Pancreas (tissue), 10 donors: ENCODE data around the gene VIP. TPM values are rescaled to one million over a fixed set of nuclear protein-coding genes. Genes with fewer than 3 reads are reported as not detected.

Experiments used
- ATAC-seq, 4 donors: fragments of 200-7000 bp; cut with Tn5 transposase; one replicate each; pipeline versions ENCODE4 v1.8.0 to v1.9.1; 2020; ENCODE audit warnings: mild to moderate bottlenecking in 4 of 4, moderate library complexity in 4 of 4
- DNase-seq, 6 donors: peaks; one replicate each; pipeline ENCODE4 v3.0.0-alpha.2; 2020
- FAIRE-seq: peaks from 2 replicates; lab custom pipeline; 2012; peaks lifted over from hg19 to GRCh38; lab: Jason Lieb, UNC
- H3K27ac ChIP-seq, 4 donors: fragments of 200-600 bp; sonication (generic); 1 replicate in 3 of 4; 2 replicates in 1 of 4; pipeline versions ENCODE4 v1.5.0 to v1.8.0; 2020
- H3K27me3 ChIP-seq, 4 donors: fragments of 200-600 bp; one replicate each; pipeline ENCODE4 v1.8.0; 2021
- H3K36me3 ChIP-seq, 3 donors: fragments of 200-600 bp; sonication (generic) in 1 of 3; one replicate each; pipeline versions ENCODE4 v1.5.0 to v1.8.0; 2020 to 2021
- H3K4me1 ChIP-seq, 3 donors: fragments of 200-600 bp; one replicate each; pipeline ENCODE4 v1.8.0; 2021
- H3K4me3 ChIP-seq, 4 donors: fragments of 200-600 bp; sonication (generic) in 2 of 4; one replicate each; pipeline versions ENCODE4 v1.5.0 to v1.8.0; 2020 to 2021
- H3K9me3 ChIP-seq, 4 donors: fragments of 200-600 bp; one replicate each; pipeline ENCODE4 v1.8.0; 2021
- CTCF ChIP-seq, 4 donors: fragments of 200-600 bp; sonication (generic) in 3 of 4; IDR thresholded peaks; one replicate each; pipeline versions ENCODE4 v1.5.0 to v1.8.0; 2021; ENCODE audit warnings: antibody characterized with exemption in 4 of 4
- WGBS, 2 donors: extraction: QIAGEN DNeasy Blood & Tissue Kit; methylation state at CpG; one replicate each; pipeline ENCODE4 v1.1.7; 2013; 5-methylcytosine and 5-hydroxymethylcytosine counted together
- intact Hi-C, 3 donors: fragments of 100-400 bp; cut with DNase I; formaldehyde crosslinking; loops; one replicate each; pipeline versions ENCODE4 v1.11.1 to v1.14.2; 2022
- polyA plus RNA-seq, 2 donors: library from polyadenylated mRNA; stranded (reverse); fragments of 200-250 nt; gene quantifications; one replicate each; pipeline ENCODE4 v1.2.3, GENCODE V29; 2013
- total RNA-seq, 6 donors: library from RNA; stranded (reverse); fragmentation: NEBNext Ultra II Directional in 4 of 6; extraction: Animal tissue kit (Norgen Biotek cat#: 25700) in 4 of 6; gene quantifications; one replicate each; pipeline versions ENCODE4 v1.2.1 to v1.2.4, GENCODE V29; 2021 to 2023
- donor health status: healthy with polysubstance abuse.
- donor health status: DM: no; HTN: no; CAD: no; lungs with moderate emphysema.
- donor health status: DM: no; HTN: no; CAD: no.
- donor health status: control.
- donor health status: control.
- donor health status: Bipolar disorder and iron deficiency.
- donor health status: DM: yes; HTN: yes; CAD: no.
- donor health status: DM: no; HTN: no; CAD: no.
- donor health status: DM: no; HTN: no; CAD: no.
- donor health status: DM: yes; HTN: yes; CAD: no.

VIP gene
- total and polyA plus RNA-seq, 8 donors: 0.12 to 28.1 (median 1.7) TPM; not detected in 1

GRCh38 chr6:152748843-152749242 is 1.8 kb upstream of the VIP start:
- WGBS, 2 donors: 25 to 29% methylated on average over 1 of the region's 1 CpG
- DNase-seq: no peak
- FAIRE-seq: no peak

GRCh38 chr6:152749336-152749735 is 1.3 kb upstream of the VIP start:
- Histone ChIP-seq H3K27me3 (no peaks in the 10 kb centered on the region), H3K9me3 (no peaks in the 10 kb centered on the region), H3K27ac (no peak overlapping the region), H3K4me1 (no peaks in the 10 kb centered on the region), H3K4me3 (no peak overlapping the region), H3K36me3 (no peaks in the 10 kb centered on the region)
- WGBS, 2 donors: 49 to 52% methylated on average over 1 of the region's 1 CpG
- no peak for DNase-seq
- no peak for TF ChIP-seq CTCF (IDR thresholded peaks at IDR 0.05)
- ATAC-seq: no peak
- no peak for FAIRE-seq
- intact Hi-C loops: no loop called here

More at GRCh38 chr6:152748843-152749242, 1.8 kb upstream of the VIP start:
- no peaks in the 10 kb centered on the region for H3K36me3 ChIP-seq
- H3K27me3 ChIP-seq: no peaks in the 10 kb centered on the region
- no peaks in the 10 kb centered on the region for H3K4me1 ChIP-seq
- intact Hi-C loops: no loop called here
- no peak for TF ChIP-seq CTCF (IDR thresholded peaks at IDR 0.05)
- no peak for ATAC-seq
- no peak overlapping the region for H3K4me3 ChIP-seq
- no peaks in the 10 kb centered on the region for H3K9me3 ChIP-seq
- no peak overlapping the region for H3K27ac ChIP-seq

GRCh38 chr6:152765331-152765730 is 14.7 kb downstream of the VIP start:
- WGBS, 2 donors: 63 to 68% methylated on average over 3 of the region's 3 CpGs
- Histone ChIP-seq H3K4me3 (no peak overlapping the region), H3K4me1 (no peaks in the 10 kb centered on the region), H3K36me3 (no peaks in the 10 kb centered on the region), H3K27me3 (no peaks in the 10 kb centered on the region), H3K9me3 (no peaks in the 10 kb centered on the region), H3K27ac (no peak overlapping the region)
- no peak for FAIRE-seq
- ATAC-seq: no peak
- no peak for TF ChIP-seq CTCF (IDR thresholded peaks at IDR 0.05)
- intact Hi-C loops: no loop called here
- no peak for DNase-seq

- Histone ChIP-seq H3K27ac (no peak overlapping the region), H3K4me3 (no peak overlapping the region), H3K36me3 (no peaks in the 10 kb centered on the region), H3K4me1 (no peaks in the 10 kb centered on the region), H3K27me3 (no peaks in the 10 kb centered on the region), H3K9me3 (no peaks in the 10 kb centered on the region)
- intact Hi-C loops: no loop called here
- no peak for TF ChIP-seq CTCF (IDR thresholded peaks at IDR 0.05)
- 45 to 54% methylated on average over 7 of the region's 7 CpGs for WGBS, 2 donors
- DNase-seq: no peak
- no peak for FAIRE-seq
- no peak for ATAC-seq
These were observed 18.6 kb downstream of the VIP start for GRCh38 chr6:152769159-152769558.

GRCh38 chr6:152769993-152770392 is 19.4 kb downstream of the VIP start:
- no peak overlapping the region for H3K27ac ChIP-seq
- 57 to 74% methylated on average over 2 of the region's 2 CpGs for WGBS, 2 donors
- DNase-seq (no peak), FAIRE-seq (no peak), ATAC-seq (no peak)
- no peaks in the 10 kb centered on the region for H3K27me3 ChIP-seq
- no peaks in the 10 kb centered on the region for H3K36me3 ChIP-seq
- H3K9me3 ChIP-seq: no peaks in the 10 kb centered on the region
- no peaks in the 10 kb centered on the region for H3K4me1 ChIP-seq
- no peak overlapping the region for H3K4me3 ChIP-seq
- intact Hi-C loops: no loop called here
- TF ChIP-seq CTCF (IDR thresholded peaks at IDR 0.05): no peak
